GM21360 (cell line): ENCODE results near the gene HBQ1.
"Not testable (repeated sequence)": the region's sequence is repeated elsewhere in the genome, so short reads cannot be mapped to it uniquely, and the experiment has no call there.

Experiments used
- ATAC-seq: cut with Tn5 transposase; IDR thresholded peaks from one replicate; pipeline ENCODE4 v1.9.1; 2021; ENCODE audit warnings: mild to moderate bottlenecking, moderate library complexity; ENCODE audit not compliant: unreplicated experiment

HBQ1 gene

GRCh38 chr16:200388-200787 lies 20.1 kb downstream of the HBQ1 start:
- ATAC-seq = no peak

GRCh38 chr16:203246-203645 lies 23.0 kb downstream of the HBQ1 start:
- no peak for ATAC-seq

GRCh38 chr16:204046-204445 lies 23.8 kb downstream of the HBQ1 start:
- ATAC-seq = not testable (repeated sequence)

GRCh38 chr16:209359-209758 lies 29.1 kb downstream of the HBQ1 start:
- ATAC-seq = not testable (repeated sequence)

GRCh38 chr16:211631-212180 lies 31.4 kb downstream of the HBQ1 start:
- not testable (repeated sequence) for ATAC-seq

- no peak for ATAC-seq
These were observed 32.7 kb downstream of the HBQ1 start for GRCh38 chr16:212999-213398.

GRCh38 chr16:220021-220420 lies 39.8 kb downstream of the HBQ1 start:
- ATAC-seq = no peak

GRCh38 chr16:228151-228851 lies 48.0 kb downstream of the HBQ1 start:
- no peak for ATAC-seq

GRCh38 chr16:228852-229730 lies 48.8 kb downstream of the HBQ1 start, which contains the start of gene LUC7L:
Gene LUC7L, minus strand, starts transcription at chr16:229449. Its CDS starts 110 bp downstream, at chr16:229339.
- ATAC-seq = peak; percentile 82

GRCh38 chr16:229731-230281 lies 49.5 kb downstream of the HBQ1 start:
- no peak for ATAC-seq

- ATAC-seq = not testable (repeated sequence)
These were observed 50.1 kb downstream of the HBQ1 start for GRCh38 chr16:230351-230750.
